Ectodermal cell (in vitro differentiated cells): ENCODE measurements around the gene RBMS3.

Experiments used
- H3K27ac ChIP-seq: 2 replicates; pipeline ENCODE4 v1.7.0; 2013; ENCODE audit warnings: mild to moderate bottlenecking, low read depth, low read length; ENCODE audit not compliant: insufficient read depth, poor library complexity, severe bottlenecking
- H3K27me3 ChIP-seq: 2 replicates; pipeline ENCODE4 v1.7.0; 2013; ENCODE audit warnings: mild to moderate bottlenecking, low read length; ENCODE audit not compliant: insufficient read depth, control insufficient read depth, poor library complexity, severe bottlenecking
- H3K36me3 ChIP-seq: one replicate; pipeline ENCODE4 v1.7.0; 2013; ENCODE audit warnings: low read length; ENCODE audit not compliant: control insufficient read depth, insufficient read depth
- H3K4me1 ChIP-seq: one replicate; pipeline ENCODE4 v1.7.0; 2013; ENCODE audit warnings: low read length; ENCODE audit not compliant: control insufficient read depth, insufficient read depth
- H3K4me3 ChIP-seq: 2 replicates; pipeline ENCODE4 v1.7.0; 2013; ENCODE audit warnings: low read depth, low read length, control low read depth; ENCODE audit not compliant: insufficient read depth
- H3K9me3 ChIP-seq: 2 replicates; pipeline ENCODE4 v1.7.0; 2013; ENCODE audit warnings: mild to moderate bottlenecking, low read length, moderate library complexity; ENCODE audit not compliant: control insufficient read depth
- WGBS, 2 experiments: methylation state at CpG; one replicate each; pipeline ENCODE4 v1.1.7; 2013; ENCODE audit warnings: missing lambda C conversion rate in 2 of 2; 5-methylcytosine and 5-hydroxymethylcytosine counted together

RBMS3 gene

GRCh38 chr3:29618395-29619282, 337.8 kb downstream of the RBMS3 start:
- no peaks in the 10 kb centered on the region for H3K9me3 ChIP-seq
- 94% methylated on average over 10 of the region's 10 CpGs for WGBS, 2 experiments
- H3K4me3 ChIP-seq: no peak overlapping the region
- no peaks in the 10 kb centered on the region for H3K4me1 ChIP-seq
- no peaks in the 10 kb centered on the region for H3K36me3 ChIP-seq
- H3K27ac ChIP-seq: no peak overlapping the region
- no peaks in the 10 kb centered on the region for H3K27me3 ChIP-seq

DNA sequence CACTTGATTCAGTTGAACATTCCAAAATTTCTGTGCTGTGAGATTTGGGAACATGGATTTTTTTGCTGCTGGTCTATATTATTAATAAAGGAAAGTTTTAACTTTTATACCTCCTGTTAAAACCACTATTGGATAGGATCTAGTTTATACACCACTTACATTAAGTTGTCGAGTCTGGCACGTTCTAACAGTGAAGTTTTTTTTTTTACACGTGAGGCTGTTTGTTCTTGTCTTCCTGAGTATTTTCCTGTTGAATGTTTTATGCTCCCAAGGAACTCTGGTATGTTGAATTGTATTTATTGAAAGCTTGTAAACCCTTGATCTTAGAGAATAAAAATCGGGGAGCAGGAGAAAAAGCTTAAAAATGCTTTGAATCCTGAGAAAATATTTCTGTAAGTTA, 338.8 kb downstream of the RBMS3 start:
- no peak overlapping the region for H3K4me3 ChIP-seq
- WGBS, 2 experiments: 91 to 95% methylated on average over 4 of the region's 4 CpGs
- no peak overlapping the region for H3K27ac ChIP-seq
- H3K4me1 ChIP-seq: no peaks in the 10 kb centered on the region
- no peaks in the 10 kb centered on the region for H3K27me3 ChIP-seq
- H3K36me3 ChIP-seq: no peaks in the 10 kb centered on the region
- H3K9me3 ChIP-seq: no peaks in the 10 kb centered on the region

DNA sequence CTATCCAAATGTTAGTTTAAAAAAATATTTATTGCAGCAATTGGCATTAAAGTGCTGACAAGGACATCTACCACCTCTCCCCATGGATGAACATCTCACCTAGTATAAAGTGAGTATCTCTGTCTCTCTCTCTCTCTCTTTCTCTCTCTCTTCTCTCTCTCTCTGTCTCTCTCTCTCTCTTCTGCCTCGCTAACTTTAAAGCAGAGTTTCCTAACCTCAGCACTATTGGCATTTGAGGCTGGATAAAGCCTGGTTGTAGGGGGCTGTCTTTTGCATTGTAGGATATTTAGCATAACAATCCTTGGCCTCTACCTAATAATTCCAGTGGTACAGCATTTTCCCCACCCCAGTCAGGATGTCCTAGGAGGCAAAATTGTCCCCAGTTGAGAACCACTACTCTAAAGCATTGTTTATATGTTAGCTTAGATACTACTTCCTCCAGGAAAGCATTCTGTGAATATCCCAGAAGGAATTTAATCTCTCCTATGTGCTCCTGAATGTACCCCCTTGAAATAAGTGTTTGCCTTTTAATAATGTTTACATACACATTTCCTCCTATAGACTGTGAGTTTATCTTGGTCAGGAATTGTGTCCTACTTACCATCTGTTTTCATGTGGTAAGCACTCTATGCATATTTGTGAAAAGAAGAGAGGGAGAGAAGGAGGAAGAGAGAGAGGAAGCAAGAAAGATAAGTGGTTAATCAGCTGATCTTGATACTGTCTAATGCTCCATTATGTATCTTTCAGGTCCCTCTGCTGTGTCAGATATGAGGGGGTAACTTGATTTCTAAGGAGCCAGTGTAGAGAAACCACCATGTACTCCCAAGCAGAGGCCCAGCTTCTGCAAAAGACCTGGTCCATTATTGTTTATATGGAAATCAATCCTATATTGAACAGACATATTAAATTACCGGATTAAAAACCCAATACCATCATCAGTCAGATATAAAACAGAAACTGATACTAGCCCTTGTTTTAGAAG, 346.6 kb downstream of the RBMS3 start:
- WGBS, 2 experiments: 20% methylated on average over 1 of the region's 2 CpGs; no CpG with 5 or more reads in 1 of the 2 experiments
- H3K36me3 ChIP-seq: no peaks in the 10 kb centered on the region
- H3K9me3 ChIP-seq: no peaks in the 10 kb centered on the region
- H3K4me3 ChIP-seq: no peak overlapping the region
- H3K4me1 ChIP-seq: no peaks in the 10 kb centered on the region
- no peaks in the 10 kb centered on the region for H3K27me3 ChIP-seq
- no peak overlapping the region for H3K27ac ChIP-seq

DNA sequence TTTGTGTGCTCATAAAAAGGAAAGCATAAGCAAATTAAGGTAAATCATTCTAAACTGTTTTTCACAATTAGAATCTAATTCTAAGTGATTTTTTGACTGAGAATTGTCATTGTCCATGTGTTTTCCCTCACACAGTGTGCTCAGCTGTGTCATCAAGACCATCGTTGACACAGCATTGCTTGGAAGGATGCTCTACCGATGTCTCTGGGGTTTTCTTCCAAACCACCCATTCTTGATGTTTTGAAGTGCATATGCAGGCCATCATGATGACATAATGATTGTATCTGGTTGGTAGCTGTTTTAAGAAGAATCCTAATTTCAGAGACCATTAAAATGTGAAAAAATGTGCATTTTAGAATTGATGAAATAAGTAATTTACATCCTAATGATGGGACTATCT, 347.9 kb downstream of the RBMS3 start:
- H3K4me1 ChIP-seq: no peaks in the 10 kb centered on the region
- no peaks in the 10 kb centered on the region for H3K36me3 ChIP-seq
- H3K27me3 ChIP-seq: no peaks in the 10 kb centered on the region
- no peak overlapping the region for H3K27ac ChIP-seq
- H3K9me3 ChIP-seq: no peaks in the 10 kb centered on the region
- no peak overlapping the region for H3K4me3 ChIP-seq
- 79 to 89% methylated on average over 2 of the region's 2 CpGs for WGBS, 2 experiments

GRCh38 chr3:29635888-29636287, 355.0 kb downstream of the RBMS3 start:
- WGBS, 2 experiments: 67 to 100% methylated on average over 1 of the region's 1 CpG
- Histone ChIP-seq H3K9me3 (no peaks in the 10 kb centered on the region), H3K27ac (no peak overlapping the region), H3K27me3 (no peaks in the 10 kb centered on the region), H3K36me3 (no peaks in the 10 kb centered on the region), H3K4me3 (no peak overlapping the region), H3K4me1 (no peaks in the 10 kb centered on the region)

DNA sequence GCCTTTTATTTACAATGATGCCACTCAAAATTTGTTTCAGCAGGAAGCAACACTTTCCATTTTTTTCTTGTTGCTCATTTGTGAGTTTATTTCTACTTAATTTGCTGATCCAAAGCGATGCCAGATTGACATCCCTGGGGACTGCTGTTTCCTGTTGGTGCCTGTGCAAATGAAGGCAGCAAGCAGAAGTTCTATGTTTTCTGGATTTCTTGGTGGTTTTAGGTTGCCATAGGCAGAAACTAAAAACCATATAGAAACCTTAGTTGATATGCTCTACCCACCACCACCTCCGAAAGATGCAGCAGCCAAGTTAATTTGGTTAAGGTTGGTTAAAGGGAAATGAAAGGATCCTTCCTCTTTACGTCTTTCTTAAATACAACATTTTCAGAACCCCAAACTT, 356.2 kb downstream of the RBMS3 start:
- WGBS, 2 experiments: 100% methylated on average over 1 of the region's 3 CpGs
- no peaks in the 10 kb centered on the region for H3K36me3 ChIP-seq
- H3K4me3 ChIP-seq: no peak overlapping the region
- H3K9me3 ChIP-seq: no peaks in the 10 kb centered on the region
- H3K27me3 ChIP-seq: no peaks in the 10 kb centered on the region
- H3K27ac ChIP-seq: no peak overlapping the region
- no peaks in the 10 kb centered on the region for H3K4me1 ChIP-seq

DNA sequence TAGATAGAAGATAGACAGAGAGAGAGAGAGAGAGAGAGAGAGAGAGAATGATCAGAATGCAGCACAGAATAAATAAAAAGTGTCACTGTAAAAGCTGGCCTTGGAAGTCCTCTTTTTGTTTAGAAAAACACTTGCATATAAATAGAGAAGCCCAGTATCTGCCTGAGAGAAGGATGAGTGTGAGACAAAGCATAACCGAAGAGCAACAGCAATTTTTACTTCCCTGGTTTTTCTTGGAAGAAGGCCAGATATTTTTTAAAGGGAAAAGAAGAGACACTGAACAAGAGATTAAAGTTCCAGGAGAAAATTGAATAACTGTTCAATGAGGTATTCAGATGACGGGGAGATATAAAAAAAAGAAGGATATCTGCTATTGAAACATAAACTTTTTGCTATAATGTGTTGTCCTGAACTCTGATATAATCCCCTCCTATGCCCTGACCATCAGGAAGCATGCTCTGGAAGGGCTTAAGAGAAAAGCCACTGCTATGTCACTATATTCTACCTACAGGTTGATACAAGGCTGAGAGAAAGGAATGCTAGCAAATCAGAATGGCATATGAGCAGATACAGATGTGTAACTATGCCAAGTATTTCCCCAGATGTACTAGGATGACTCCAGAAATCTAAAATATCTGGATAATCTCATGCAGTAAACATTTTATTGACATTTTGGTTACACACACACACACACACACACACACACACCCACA, 358.9 kb downstream of the RBMS3 start:
- 60 to 65% methylated on average over 2 of the region's 2 CpGs for WGBS, 2 experiments
- H3K27ac ChIP-seq: no peak overlapping the region

DNA sequence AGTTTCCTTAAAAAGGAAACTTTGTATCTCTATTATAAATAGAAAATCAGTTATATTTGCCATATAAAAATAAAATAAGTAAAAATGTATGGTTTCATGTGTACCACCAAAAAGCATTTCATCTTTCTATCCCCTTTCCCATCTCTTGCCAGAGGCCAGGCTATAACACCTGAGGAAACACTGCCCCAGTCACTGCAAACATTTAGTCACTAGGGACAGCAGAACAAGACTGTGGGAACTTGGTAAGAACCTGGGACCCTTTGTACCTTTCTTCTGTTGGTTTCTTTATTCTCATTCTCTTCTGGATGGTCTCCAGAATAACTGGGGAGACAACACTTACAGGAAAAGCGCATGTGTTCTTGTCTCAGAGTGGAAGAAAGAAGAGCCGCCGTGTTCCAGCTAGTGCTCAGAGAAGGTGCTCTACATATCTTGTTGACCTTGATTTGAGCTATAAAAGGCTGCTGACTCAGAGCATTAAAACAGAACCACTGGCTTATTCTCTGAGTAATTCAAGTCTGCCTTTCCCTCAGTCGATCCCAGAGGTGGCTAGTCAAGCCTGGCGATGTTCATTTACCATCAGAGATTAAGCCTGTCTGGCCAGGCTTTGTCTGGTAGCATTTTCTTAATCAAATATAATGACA, 361.6 kb downstream of the RBMS3 start:
- no peaks in the 10 kb centered on the region for H3K9me3 ChIP-seq
- no peak overlapping the region for H3K27ac ChIP-seq
- no peaks in the 10 kb centered on the region for H3K36me3 ChIP-seq
- no peaks in the 10 kb centered on the region for H3K27me3 ChIP-seq
- H3K4me3 ChIP-seq: no peak overlapping the region
- H3K4me1 ChIP-seq: peaks cover 3% of the 10 kb centered on the region
- WGBS, 2 experiments: 93 to 94% methylated on average over 5 of the region's 5 CpGs

More for the DNA sequence above, 358.9 kb downstream of the RBMS3 start:
- Histone ChIP-seq H3K4me1 (peaks cover 3% of the 10 kb centered on the region), H3K36me3 (no peaks in the 10 kb centered on the region), H3K4me3 (no peak overlapping the region), H3K27me3 (no peaks in the 10 kb centered on the region), H3K9me3 (no peaks in the 10 kb centered on the region)

GRCh38 chr3:29643034-29643425, 362.2 kb downstream of the RBMS3 start:
- Histone ChIP-seq H3K4me3 (no peak overlapping the region), H3K4me1 (peaks cover 3% of the 10 kb centered on the region), H3K27me3 (no peaks in the 10 kb centered on the region), H3K27ac (no peak overlapping the region), H3K9me3 (no peaks in the 10 kb centered on the region), H3K36me3 (no peaks in the 10 kb centered on the region)
- WGBS, 2 experiments: 76 to 79% methylated on average over 3 of the region's 3 CpGs
